Activated CD4-positive, CD25-positive, alpha-beta regulatory T cell treated with anti-CD3 and anti-CD28 coated beads, Interleukin-2, amount 50 U/mL, for 72 hours (primary cell): ENCODE measurements around the gene C19orf12.

Source experiments
- DNase-seq: peaks from one replicate; pipeline ENCODE4 v3.0.0; 2021

The C19orf12 gene

GRCh38 chr19:29660835-29661234, 54.2 kb downstream of the C19orf12 start:
- no peak for DNase-seq

- DNase-seq, result no peak
Observed at GRCh38 chr19:29658221-29658991, 56.7 kb downstream of the C19orf12 start.

- DNase-seq, result no peak
Observed at GRCh38 chr19:29655648-29656335, 59.3 kb downstream of the C19orf12 start.

- DNase-seq, result no peak
Observed at GRCh38 chr19:29653398-29653797, 61.7 kb downstream of the C19orf12 start.

- DNase-seq, result no peak
Observed at GRCh38 chr19:29651622-29652394, 63.3 kb downstream of the C19orf12 start.

GRCh38 chr19:29650772-29651387, 64.2 kb downstream of the C19orf12 start:
- no peak for DNase-seq
